IMR-90 (cell line): ENCODE data around the gene ITPK1. TPM values are rescaled to one million over a fixed set of nuclear protein-coding genes. Genes with fewer than 3 reads are reported as not detected.

Experiments
- ATAC-seq: fragments of 200-7000 bp; cut with Tn5 transposase; 2 replicates; pipeline ENCODE4 v1.9.1; 2020; ENCODE audit warnings: low read depth, mild to moderate bottlenecking, moderate library complexity
- BruUV-seq: library from RNA; stranded (reverse); fragments of 400-500 nt; replicated peaks from 2 replicates; lab custom pipeline; 2021; lab: Mats Ljungman, UMichigan
- CTCF ChIA-PET: fragments of 300-600 bp; formaldehyde crosslinking; extraction: SDS; loops from one replicate; lab custom pipeline; 2021; ENCODE audit warnings: antibody characterized with exemption; lab: Yijun Ruan, JAX
- POLR2A ChIA-PET: fragments of 300-600 bp; sonication (Branson Sonifier 250); formaldehyde crosslinking; loops from one replicate; lab custom pipeline; 2022; ENCODE audit warnings: antibody characterized with exemption; ENCODE audit not compliant: unreplicated experiment; lab: Charles Lee
- DNase-seq: peaks from one replicate; pipeline ENCODE4 v3.0.0; 2013
- H2AFZ ChIP-seq: replicated peaks from 2 replicates; pipeline ENCODE3; 2013; ENCODE audit warnings: low read length, mild to moderate bottlenecking; ENCODE audit not compliant: poor library complexity
- H2AK5ac ChIP-seq: 2 replicates; pipeline ENCODE4 v1.6.1; 2013; ENCODE audit warnings: low read depth, low read length, inconsistent platforms
- H2AK9ac ChIP-seq: replicated peaks from 2 replicates; pipeline ENCODE3; 2013; ENCODE audit warnings: mild to moderate bottlenecking, low read depth, low read length, moderate library complexity; ENCODE audit not compliant: poor library complexity
- H2BK120ac ChIP-seq: 2 replicates; pipeline ENCODE4 v1.6.1; 2013; ENCODE audit warnings: low read depth, low read length, inconsistent platforms
- H2BK15ac ChIP-seq: 3 replicates; pipeline ENCODE4 v1.6.1; 2013; ENCODE audit warnings: low read depth, low read length, inconsistent platforms
- H2BK20ac ChIP-seq: 2 replicates; pipeline ENCODE4 v1.6.1; 2013; ENCODE audit warnings: low read depth, mild to moderate bottlenecking, inconsistent platforms, low read length, moderate library complexity
- H2BK5ac ChIP-seq: 2 replicates; pipeline ENCODE4 v1.6.1; 2013; ENCODE audit warnings: mild to moderate bottlenecking, low read depth, low read length, inconsistent platforms; ENCODE audit not compliant: poor library complexity, severe bottlenecking
- H3K14ac ChIP-seq: replicated peaks from 2 replicates; pipeline ENCODE4 v1.6.1; 2013; ENCODE audit warnings: low read depth, low read length, inconsistent platforms
- H3K18ac ChIP-seq: 2 replicates; pipeline ENCODE4 v1.6.1; 2013; ENCODE audit warnings: low read depth, low read length, control low read depth
- H3K23ac ChIP-seq: 2 replicates; pipeline ENCODE4 v1.6.1; 2013; ENCODE audit warnings: low read depth, low read length, inconsistent platforms
- H3K27ac ChIP-seq: 2 replicates; pipeline ENCODE4 v1.5.1; 2013; ENCODE audit warnings: mild to moderate bottlenecking, control low read depth, low read length; ENCODE audit not compliant: insufficient read depth
- H3K27me3 ChIP-seq: 2 replicates; pipeline ENCODE4 v1.6.1; 2013; ENCODE audit warnings: low read length; ENCODE audit not compliant: control insufficient read depth, insufficient read depth
- H3K36me3 ChIP-seq: 2 replicates; pipeline ENCODE4 v1.6.1; 2013; ENCODE audit warnings: low read length, mixed read lengths; ENCODE audit not compliant: control insufficient read depth, insufficient read depth
- H3K4ac ChIP-seq: 2 replicates; pipeline ENCODE4 v1.6.1; 2013; ENCODE audit warnings: low read depth, low read length, inconsistent platforms
- H3K4me1 ChIP-seq: 2 replicates; pipeline ENCODE4 v1.6.1; 2013; ENCODE audit warnings: low read length, mixed read lengths; ENCODE audit not compliant: control insufficient read depth, insufficient read depth
- H3K4me2 ChIP-seq: 2 replicates; pipeline ENCODE4 v1.6.1; 2013; ENCODE audit warnings: low read depth, mild to moderate bottlenecking, control low read depth, low read length, moderate library complexity
- H3K4me3 ChIP-seq: 2 replicates; pipeline ENCODE4 v1.5.1; 2013; ENCODE audit warnings: low read depth, mild to moderate bottlenecking, control low read depth, low read length, moderate library complexity; ENCODE audit not compliant: insufficient read depth
- H3K56ac ChIP-seq: 2 replicates; pipeline ENCODE4 v1.6.1; 2013; ENCODE audit warnings: low read length, inconsistent platforms; ENCODE audit not compliant: insufficient read depth; ENCODE audit errors: extremely low read depth
- H3K79me1 ChIP-seq, 2 experiments: 2 replicates each; pipeline ENCODE4 v1.6.1; 2013; ENCODE audit warnings: low read length in 2 of 2, inconsistent platforms in 1 of 2, low read depth in 1 of 2
- H3K9ac ChIP-seq: 2 replicates; pipeline ENCODE4 v1.6.1; 2013; ENCODE audit warnings: low read depth, low read length, control low read depth
- H3K9me1 ChIP-seq: 2 replicates; pipeline ENCODE4 v1.6.1; 2013; ENCODE audit warnings: low read length, inconsistent platforms; ENCODE audit not compliant: insufficient read depth
- H3K9me3 ChIP-seq: 2 replicates; pipeline ENCODE4 v1.6.1; 2013; ENCODE audit warnings: low read length; ENCODE audit not compliant: control insufficient read depth, insufficient read depth
- H4K20me1 ChIP-seq: 2 replicates; pipeline ENCODE4 v1.6.1; 2013; ENCODE audit warnings: low read length, inconsistent platforms; ENCODE audit not compliant: insufficient read depth
- H4K5ac ChIP-seq: 2 replicates; pipeline ENCODE4 v1.6.1; 2013; ENCODE audit warnings: mild to moderate bottlenecking, low read depth, low read length, control low read depth
- H4K8ac ChIP-seq, 2 experiments: 2 replicates each; pipeline ENCODE4 v1.6.1; 2013; ENCODE audit warnings: low read depth in 2 of 2, low read length in 2 of 2, control low read depth in 1 of 2, inconsistent platforms in 1 of 2
- H4K91ac ChIP-seq: 2 replicates; pipeline ENCODE4 v1.6.1; 2013; ENCODE audit warnings: low read depth, low read length, inconsistent platforms; ENCODE audit not compliant: insufficient read depth
- BHLHE40 ChIP-seq: fragments of 150-350 bp; IDR thresholded peaks from 2 replicates; pipeline ENCODE4 v1.6.1; 2016; ENCODE audit warnings: mild to moderate bottlenecking, low read depth, low read length
- CEBPB ChIP-seq: IDR thresholded peaks from 2 replicates; pipeline ENCODE4 v1.6.1; 2012; ENCODE audit warnings: low read depth, low read length, improper control_type of control experiment
- CHD1 ChIP-seq: IDR thresholded peaks from 2 replicates; pipeline ENCODE4 v1.6.1; 2012; ENCODE audit warnings: low read depth, low read length, improper control_type of control experiment
- CTCF ChIP-seq: conservative IDR thresholded peaks from 2 replicates; pipeline ENCODE4 v1.5.1; 2012; ENCODE audit warnings: mild to moderate bottlenecking, low read depth, low read length, improper control_type of control experiment
- FOS ChIP-seq: fragments of 150-350 bp; IDR thresholded peaks from 2 replicates; pipeline ENCODE4 v1.6.1; 2016; ENCODE audit warnings: low read depth, low read length
- MAFK ChIP-seq: IDR thresholded peaks from 2 replicates; pipeline ENCODE4 v1.6.1; 2012; ENCODE audit warnings: low read depth, low read length, improper control_type of control experiment
- MAZ ChIP-seq: IDR thresholded peaks from 2 replicates; pipeline ENCODE4 v1.6.1; 2012; ENCODE audit warnings: low read depth, mild to moderate bottlenecking, low read length, improper control_type of control experiment, moderate library complexity, borderline replicate concordance
- MXI1 ChIP-seq: IDR thresholded peaks from 2 replicates; pipeline ENCODE4 v1.6.1; 2012; ENCODE audit warnings: low read depth, mild to moderate bottlenecking, low read length, moderate library complexity, borderline replicate concordance
- NFE2L2 ChIP-seq: fragments of 150-350 bp; IDR thresholded peaks from 2 replicates; pipeline ENCODE4 v1.6.1; 2016; ENCODE audit warnings: low read depth, mild to moderate bottlenecking, low read length
- POLR2A ChIP-seq: IDR thresholded peaks from 2 replicates; pipeline ENCODE4 v1.6.1; 2012; ENCODE audit warnings: mild to moderate bottlenecking, low read depth, low read length
- RAD21 ChIP-seq: IDR thresholded peaks from 2 replicates; pipeline ENCODE4 v1.6.1; 2012; ENCODE audit warnings: low read length, improper control_type of control experiment
- RCOR1 ChIP-seq: IDR thresholded peaks from 2 replicates; pipeline ENCODE4 v1.6.1; 2012; ENCODE audit warnings: mild to moderate bottlenecking, low read length, improper control_type of control experiment; ENCODE audit not compliant: insufficient replicate concordance
- RFX5 ChIP-seq: IDR thresholded peaks from 2 replicates; pipeline ENCODE4 v1.8.0; 2012; ENCODE audit warnings: low read depth, mild to moderate bottlenecking, low read length, moderate library complexity
- SMC3 ChIP-seq: fragments of 150-350 bp; IDR thresholded peaks from 2 replicates; pipeline ENCODE4 v1.6.1; 2016; ENCODE audit warnings: low read depth, mild to moderate bottlenecking, antibody characterized with exemption, low read length, moderate library complexity
- USF2 ChIP-seq: fragments of 150-350 bp; IDR thresholded peaks from 2 replicates; pipeline ENCODE4 v1.6.1; 2017; ENCODE audit warnings: mild to moderate bottlenecking, antibody characterized with exemption, low read length, low read depth
- WGBS, 2 experiments: methylation state at CpG; one replicate each; pipeline versions ENCODE4 v1.1.5 to v1.1.7; 2013; ENCODE audit warnings: missing lambda C conversion rate in 2 of 2; ENCODE audit not compliant: insufficient read length in 1 of 2; ENCODE audit errors: extremely low coverage in 2 of 2; 5-methylcytosine and 5-hydroxymethylcytosine counted together
- dilution Hi-C: fragments of 300-500 bp; cut with HindIII; formaldehyde crosslinking; loops from one replicate; pipeline ENCODE4 v1.14.3; 2018; ENCODE audit warnings: low sequenced_read_pairs; ENCODE audit not compliant: unreplicated experiment
- in situ Hi-C: fragments of 300-500 bp; cut with MboI; formaldehyde crosslinking; loops from 3 replicates; pipeline ENCODE4 v1.14.3; 2019; ENCODE audit warnings: low sequenced_read_pairs, inconsistent platforms, mixed read lengths
- intact Hi-C: fragments of 100-400 bp; cut with micrococcal nuclease; formaldehyde crosslinking; loops from 2 replicates; pipeline ENCODE4 v1.10.0; 2022
- polyA plus RNA-seq, 3 experiments: library from polyadenylated mRNA; depleted of rRNA; stranded (reverse); fragments of >200 nt; gene quantifications; 2 replicates each; pipeline ENCODE4 v1.2.3, GENCODE V29; 2012; ENCODE audit warnings: low replicate concordance in 1 of 3
- total RNA-seq: library from RNA; depleted of rRNA; stranded (reverse); fragments of >200 nt; gene quantifications from 2 replicates; pipeline ENCODE4 v1.2.3, GENCODE V29; 2012
- TF ChIP-seq, protein P1 (sequence below): fragments of 150-350 bp; IDR thresholded peaks from 2 replicates; pipeline ENCODE4 v1.6.1; 2016; ENCODE audit warnings: low read depth, mild to moderate bottlenecking, low read length, moderate library complexity, borderline replicate concordance

The ITPK1 gene
- total and polyA plus RNA-seq, 2 of the 4 experiments (the other 2 are of a cell fraction): 21.7 to 26.9 TPM

DNA sequence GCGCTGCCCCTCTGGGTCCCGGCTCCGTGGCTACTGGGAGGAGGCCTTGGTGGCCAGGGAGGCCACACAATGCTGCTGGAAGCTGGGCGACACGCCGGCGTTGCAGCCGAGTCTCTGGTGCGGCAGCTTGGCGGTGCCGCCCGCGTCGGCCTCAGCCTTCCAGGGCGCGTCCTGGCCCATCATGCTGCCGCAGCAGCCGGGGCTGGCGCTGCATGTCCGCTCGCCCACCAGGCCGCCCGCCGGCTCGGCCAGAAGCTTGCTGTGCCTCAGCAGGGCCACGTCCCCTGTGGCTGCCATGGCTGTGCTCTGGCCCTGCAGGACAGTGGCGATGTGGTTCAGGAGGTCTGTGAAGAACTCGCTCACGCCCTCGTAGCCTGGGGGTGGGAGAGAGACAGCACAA, 174.2 kb downstream of the ITPK1 start:
- Histone ChIP-seq H3K56ac (no peak overlapping the region), H3K14ac (no peak overlapping the region), H3K18ac (no peak overlapping the region), H2AK9ac (no peak overlapping the region), H3K9ac (no peak overlapping the region), H4K91ac (no peak overlapping the region), H3K27me3 (no peaks in the 10 kb centered on the region), H3K4ac (no peak overlapping the region), H4K20me1 (no peaks in the 10 kb centered on the region), H2BK15ac (no peak overlapping the region), H3K4me3 (no peak overlapping the region), H2BK20ac (no peak overlapping the region), H2BK5ac (no peak overlapping the region), H2BK120ac (no peak overlapping the region), H3K9me1 (0 out of 2 replicates have a peak, but pooled peaks cover 2% of the 10 kb centered on the region), H3K79me1 (no peaks in the 10 kb centered on the region), H3K36me3 (no peaks in the 10 kb centered on the region; the same call in 1 of the 2 replicates), H3K4me2 (no peak overlapping the region), H3K4me1 (no peaks in the 10 kb centered on the region), H4K8ac (no peak overlapping the region), H2AFZ (no peak overlapping the region), H4K5ac (no peak overlapping the region), H2AK5ac (no peak overlapping the region), H3K27ac (no peak overlapping the region), H3K23ac (no peak overlapping the region), H3K9me3 (no peaks in the 10 kb centered on the region)
- ATAC-seq (no peak), DNase-seq (no peak)
- dilution Hi-C loops (no loop called here), in situ Hi-C loops (no loop called here), intact Hi-C loops (no loop called here)
- no peak for TF ChIP-seq USF2
- no peak for TF ChIP-seq RAD21
- TF ChIP-seq POLR2A: no peak
- TF ChIP-seq FOS: no peak
- TF ChIP-seq NFE2L2: no peak
- TF ChIP-seq MXI1: no peak
- TF ChIP-seq SMC3: no peak
- no peak for TF ChIP-seq CTCF
- no peak for TF ChIP-seq RCOR1
- TF ChIP-seq MAFK: no peak
- TF ChIP-seq RFX5: no peak
- no peak for TF ChIP-seq BHLHE40
- TF ChIP-seq, protein P1, sequence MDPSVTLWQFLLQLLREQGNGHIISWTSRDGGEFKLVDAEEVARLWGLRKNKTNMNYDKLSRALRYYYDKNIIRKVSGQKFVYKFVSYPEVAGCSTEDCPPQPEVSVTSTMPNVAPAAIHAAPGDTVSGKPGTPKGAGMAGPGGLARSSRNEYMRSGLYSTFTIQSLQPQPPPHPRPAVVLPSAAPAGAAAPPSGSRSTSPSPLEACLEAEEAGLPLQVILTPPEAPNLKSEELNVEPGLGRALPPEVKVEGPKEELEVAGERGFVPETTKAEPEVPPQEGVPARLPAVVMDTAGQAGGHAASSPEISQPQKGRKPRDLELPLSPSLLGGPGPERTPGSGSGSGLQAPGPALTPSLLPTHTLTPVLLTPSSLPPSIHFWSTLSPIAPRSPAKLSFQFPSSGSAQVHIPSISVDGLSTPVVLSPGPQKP: no peak
- TF ChIP-seq MAZ: no peak
- no peak for TF ChIP-seq CHD1
- no peak for TF ChIP-seq CEBPB
- no TSS peak for BruUV-seq
- ChIA-PET CTCF (interaction anchor here (1.5 kb wide), 1 partner anchor 11 kb away, joined by 4 read pairs; no protein-coding TSS in a partner anchor), POLR2A (no interaction called here)
- 93% methylated on average over 25 of the region's 30 CpGs; no CpG with 5 or more reads in 1 of the 2 experiments for WGBS, 2 experiments
